IMR-90 (cell line): ENCODE measurements around the gene PLA2G4E. TPM values are rescaled to one million over a fixed set of nuclear protein-coding genes. Genes with fewer than 3 reads are reported as not detected.

Experiments
- ATAC-seq: fragments of 200-7000 bp; cut with Tn5 transposase; 2 replicates; pipeline ENCODE4 v1.9.1; 2020; ENCODE audit warnings: low read depth, mild to moderate bottlenecking, moderate library complexity
- BruUV-seq: library from RNA; stranded (reverse); fragments of 400-500 nt; replicated peaks from 2 replicates; lab custom pipeline; 2021; lab: Mats Ljungman, UMichigan
- CTCF ChIA-PET: fragments of 300-600 bp; formaldehyde crosslinking; extraction: SDS; loops from one replicate; lab custom pipeline; 2021; ENCODE audit warnings: antibody characterized with exemption; lab: Yijun Ruan, JAX
- POLR2A ChIA-PET: fragments of 300-600 bp; sonication (Branson Sonifier 250); formaldehyde crosslinking; loops from one replicate; lab custom pipeline; 2022; ENCODE audit warnings: antibody characterized with exemption; ENCODE audit not compliant: unreplicated experiment; lab: Charles Lee
- DNase-seq: peaks from one replicate; pipeline ENCODE4 v3.0.0; 2013
- H2AFZ ChIP-seq: replicated peaks from 2 replicates; pipeline ENCODE3; 2013; ENCODE audit warnings: low read length, mild to moderate bottlenecking; ENCODE audit not compliant: poor library complexity
- H2AK5ac ChIP-seq: 2 replicates; pipeline ENCODE4 v1.6.1; 2013; ENCODE audit warnings: low read depth, low read length, inconsistent platforms
- H2AK9ac ChIP-seq: replicated peaks from 2 replicates; pipeline ENCODE3; 2013; ENCODE audit warnings: mild to moderate bottlenecking, low read depth, low read length, moderate library complexity; ENCODE audit not compliant: poor library complexity
- H2BK120ac ChIP-seq: 2 replicates; pipeline ENCODE4 v1.6.1; 2013; ENCODE audit warnings: low read depth, low read length, inconsistent platforms
- H2BK15ac ChIP-seq: 3 replicates; pipeline ENCODE4 v1.6.1; 2013; ENCODE audit warnings: low read depth, low read length, inconsistent platforms
- H2BK20ac ChIP-seq: 2 replicates; pipeline ENCODE4 v1.6.1; 2013; ENCODE audit warnings: low read depth, mild to moderate bottlenecking, inconsistent platforms, low read length, moderate library complexity
- H2BK5ac ChIP-seq: 2 replicates; pipeline ENCODE4 v1.6.1; 2013; ENCODE audit warnings: mild to moderate bottlenecking, low read depth, low read length, inconsistent platforms; ENCODE audit not compliant: poor library complexity, severe bottlenecking
- H3K14ac ChIP-seq: replicated peaks from 2 replicates; pipeline ENCODE4 v1.6.1; 2013; ENCODE audit warnings: low read depth, low read length, inconsistent platforms
- H3K18ac ChIP-seq: 2 replicates; pipeline ENCODE4 v1.6.1; 2013; ENCODE audit warnings: low read depth, low read length, control low read depth
- H3K23ac ChIP-seq: 2 replicates; pipeline ENCODE4 v1.6.1; 2013; ENCODE audit warnings: low read depth, low read length, inconsistent platforms
- H3K27ac ChIP-seq: 2 replicates; pipeline ENCODE4 v1.5.1; 2013; ENCODE audit warnings: mild to moderate bottlenecking, control low read depth, low read length; ENCODE audit not compliant: insufficient read depth
- H3K27me3 ChIP-seq: 2 replicates; pipeline ENCODE4 v1.6.1; 2013; ENCODE audit warnings: low read length; ENCODE audit not compliant: control insufficient read depth, insufficient read depth
- H3K36me3 ChIP-seq: 2 replicates; pipeline ENCODE4 v1.6.1; 2013; ENCODE audit warnings: low read length, mixed read lengths; ENCODE audit not compliant: control insufficient read depth, insufficient read depth
- H3K4ac ChIP-seq: 2 replicates; pipeline ENCODE4 v1.6.1; 2013; ENCODE audit warnings: low read depth, low read length, inconsistent platforms
- H3K4me1 ChIP-seq: 2 replicates; pipeline ENCODE4 v1.6.1; 2013; ENCODE audit warnings: low read length, mixed read lengths; ENCODE audit not compliant: control insufficient read depth, insufficient read depth
- H3K4me2 ChIP-seq: 2 replicates; pipeline ENCODE4 v1.6.1; 2013; ENCODE audit warnings: low read depth, mild to moderate bottlenecking, control low read depth, low read length, moderate library complexity
- H3K4me3 ChIP-seq: 2 replicates; pipeline ENCODE4 v1.5.1; 2013; ENCODE audit warnings: low read depth, mild to moderate bottlenecking, control low read depth, low read length, moderate library complexity; ENCODE audit not compliant: insufficient read depth
- H3K56ac ChIP-seq: 2 replicates; pipeline ENCODE4 v1.6.1; 2013; ENCODE audit warnings: low read length, inconsistent platforms; ENCODE audit not compliant: insufficient read depth; ENCODE audit errors: extremely low read depth
- H3K79me1 ChIP-seq, 2 experiments: 2 replicates each; pipeline ENCODE4 v1.6.1; 2013; ENCODE audit warnings: low read length in 2 of 2, inconsistent platforms in 1 of 2, low read depth in 1 of 2
- H3K9ac ChIP-seq: 2 replicates; pipeline ENCODE4 v1.6.1; 2013; ENCODE audit warnings: low read depth, low read length, control low read depth
- H3K9me1 ChIP-seq: 2 replicates; pipeline ENCODE4 v1.6.1; 2013; ENCODE audit warnings: low read length, inconsistent platforms; ENCODE audit not compliant: insufficient read depth
- H3K9me3 ChIP-seq: 2 replicates; pipeline ENCODE4 v1.6.1; 2013; ENCODE audit warnings: low read length; ENCODE audit not compliant: control insufficient read depth, insufficient read depth
- H4K20me1 ChIP-seq: 2 replicates; pipeline ENCODE4 v1.6.1; 2013; ENCODE audit warnings: low read length, inconsistent platforms; ENCODE audit not compliant: insufficient read depth
- H4K5ac ChIP-seq: 2 replicates; pipeline ENCODE4 v1.6.1; 2013; ENCODE audit warnings: mild to moderate bottlenecking, low read depth, low read length, control low read depth
- H4K8ac ChIP-seq, 2 experiments: 2 replicates each; pipeline ENCODE4 v1.6.1; 2013; ENCODE audit warnings: low read depth in 2 of 2, low read length in 2 of 2, control low read depth in 1 of 2, inconsistent platforms in 1 of 2
- H4K91ac ChIP-seq: 2 replicates; pipeline ENCODE4 v1.6.1; 2013; ENCODE audit warnings: low read depth, low read length, inconsistent platforms; ENCODE audit not compliant: insufficient read depth
- BHLHE40 ChIP-seq: fragments of 150-350 bp; IDR thresholded peaks from 2 replicates; pipeline ENCODE4 v1.6.1; 2016; ENCODE audit warnings: mild to moderate bottlenecking, low read depth, low read length
- CEBPB ChIP-seq: IDR thresholded peaks from 2 replicates; pipeline ENCODE4 v1.6.1; 2012; ENCODE audit warnings: low read depth, low read length, improper control_type of control experiment
- CHD1 ChIP-seq: IDR thresholded peaks from 2 replicates; pipeline ENCODE4 v1.6.1; 2012; ENCODE audit warnings: low read depth, low read length, improper control_type of control experiment
- CTCF ChIP-seq: conservative IDR thresholded peaks from 2 replicates; pipeline ENCODE4 v1.5.1; 2012; ENCODE audit warnings: mild to moderate bottlenecking, low read depth, low read length, improper control_type of control experiment
- ELK1 ChIP-seq: fragments of 150-350 bp; IDR thresholded peaks from 2 replicates; pipeline ENCODE4 v1.6.1; 2016; ENCODE audit warnings: low read depth, mild to moderate bottlenecking, low read length, moderate library complexity, borderline replicate concordance
- FOS ChIP-seq: fragments of 150-350 bp; IDR thresholded peaks from 2 replicates; pipeline ENCODE4 v1.6.1; 2016; ENCODE audit warnings: low read depth, low read length
- MAFK ChIP-seq: IDR thresholded peaks from 2 replicates; pipeline ENCODE4 v1.6.1; 2012; ENCODE audit warnings: low read depth, low read length, improper control_type of control experiment
- MAZ ChIP-seq: IDR thresholded peaks from 2 replicates; pipeline ENCODE4 v1.6.1; 2012; ENCODE audit warnings: low read depth, mild to moderate bottlenecking, low read length, improper control_type of control experiment, moderate library complexity, borderline replicate concordance
- MXI1 ChIP-seq: IDR thresholded peaks from 2 replicates; pipeline ENCODE4 v1.6.1; 2012; ENCODE audit warnings: low read depth, mild to moderate bottlenecking, low read length, moderate library complexity, borderline replicate concordance
- NFE2L2 ChIP-seq: fragments of 150-350 bp; IDR thresholded peaks from 2 replicates; pipeline ENCODE4 v1.6.1; 2016; ENCODE audit warnings: low read depth, mild to moderate bottlenecking, low read length
- POLR2A ChIP-seq: IDR thresholded peaks from 2 replicates; pipeline ENCODE4 v1.6.1; 2012; ENCODE audit warnings: mild to moderate bottlenecking, low read depth, low read length
- RAD21 ChIP-seq: IDR thresholded peaks from 2 replicates; pipeline ENCODE4 v1.6.1; 2012; ENCODE audit warnings: low read length, improper control_type of control experiment
- RCOR1 ChIP-seq: IDR thresholded peaks from 2 replicates; pipeline ENCODE4 v1.6.1; 2012; ENCODE audit warnings: mild to moderate bottlenecking, low read length, improper control_type of control experiment; ENCODE audit not compliant: insufficient replicate concordance
- RFX5 ChIP-seq: IDR thresholded peaks from 2 replicates; pipeline ENCODE4 v1.8.0; 2012; ENCODE audit warnings: low read depth, mild to moderate bottlenecking, low read length, moderate library complexity
- SMC3 ChIP-seq: fragments of 150-350 bp; IDR thresholded peaks from 2 replicates; pipeline ENCODE4 v1.6.1; 2016; ENCODE audit warnings: low read depth, mild to moderate bottlenecking, antibody characterized with exemption, low read length, moderate library complexity
- USF2 ChIP-seq: fragments of 150-350 bp; IDR thresholded peaks from 2 replicates; pipeline ENCODE4 v1.6.1; 2017; ENCODE audit warnings: mild to moderate bottlenecking, antibody characterized with exemption, low read length, low read depth
- WGBS, 2 experiments: methylation state at CpG; one replicate each; pipeline versions ENCODE4 v1.1.5 to v1.1.7; 2013; ENCODE audit warnings: missing lambda C conversion rate in 2 of 2; ENCODE audit not compliant: insufficient read length in 1 of 2; ENCODE audit errors: extremely low coverage in 2 of 2; 5-methylcytosine and 5-hydroxymethylcytosine counted together
- dilution Hi-C: fragments of 300-500 bp; cut with HindIII; formaldehyde crosslinking; loops from one replicate; pipeline ENCODE4 v1.14.3; 2018; ENCODE audit warnings: low sequenced_read_pairs; ENCODE audit not compliant: unreplicated experiment
- in situ Hi-C: fragments of 300-500 bp; cut with MboI; formaldehyde crosslinking; loops from 3 replicates; pipeline ENCODE4 v1.14.3; 2019; ENCODE audit warnings: low sequenced_read_pairs, inconsistent platforms, mixed read lengths
- intact Hi-C: fragments of 100-400 bp; cut with micrococcal nuclease; formaldehyde crosslinking; loops from 2 replicates; pipeline ENCODE4 v1.10.0; 2022
- polyA plus RNA-seq, 3 experiments: library from polyadenylated mRNA; depleted of rRNA; stranded (reverse); fragments of >200 nt; gene quantifications; 2 replicates each; pipeline ENCODE4 v1.2.3, GENCODE V29; 2012; ENCODE audit warnings: low replicate concordance in 1 of 3
- total RNA-seq: library from RNA; depleted of rRNA; stranded (reverse); fragments of >200 nt; gene quantifications from 2 replicates; pipeline ENCODE4 v1.2.3, GENCODE V29; 2012

PLA2G4E gene
- total and polyA plus RNA-seq, 2 of the 4 experiments (the other 2 are of a cell fraction): not detected

GRCh38 chr15:42014406-42014805 is 6.4 kb downstream of the PLA2G4E start:
- Histone ChIP-seq H3K9me3 (no peaks in the 10 kb centered on the region), H2AK5ac (no peak overlapping the region), H3K27ac (no peak overlapping the region), H3K4me1 (no peaks in the 10 kb centered on the region), H4K91ac (no peak overlapping the region), H2AFZ (no peak overlapping the region), H3K79me1 (no peaks in the 10 kb centered on the region), H4K8ac (no peak overlapping the region), H3K18ac (no peak overlapping the region), H3K23ac (no peak overlapping the region), H4K20me1 (no peaks in the 10 kb centered on the region), H2BK5ac (no peak overlapping the region), H2AK9ac (no peak overlapping the region), H2BK120ac (no peak overlapping the region), H3K27me3 (peaks cover 78% of the 10 kb centered on the region), H3K56ac (no peak overlapping the region), H2BK15ac (no peak overlapping the region), H4K5ac (no peak overlapping the region), H2BK20ac (no peak overlapping the region), H3K14ac (no peak overlapping the region), H3K36me3 (no peaks in the 10 kb centered on the region), H3K4me3 (no peak overlapping the region), H3K9ac (no peak overlapping the region), H3K4ac (no peak overlapping the region), H3K4me2 (no peak overlapping the region), H3K9me1 (no peaks in the 10 kb centered on the region)
- ATAC-seq (no peak), DNase-seq (no peak)
- dilution Hi-C loops (no loop called here), in situ Hi-C loops (no loop called here), intact Hi-C loops (no loop called here)
- CTCF ChIA-PET: no interaction called here
- TF ChIP-seq ELK1: no peak
- no peak for TF ChIP-seq POLR2A
- no peak for TF ChIP-seq RAD21
- TF ChIP-seq MXI1: no peak
- TF ChIP-seq FOS: no peak
- TF ChIP-seq NFE2L2: no peak
- TF ChIP-seq USF2: no peak
- TF ChIP-seq RFX5: no peak
- TF ChIP-seq CHD1: no peak
- no peak for TF ChIP-seq MAZ
- no peak for TF ChIP-seq MAFK
- TF ChIP-seq RCOR1: no peak
- TF ChIP-seq SMC3: no peak
- TF ChIP-seq BHLHE40: no peak
- TF ChIP-seq CEBPB: no peak
- no peak for TF ChIP-seq CTCF
- BruUV-seq: no TSS peak
- WGBS, 2 experiments: 80% methylated on average over 1 of the region's 4 CpGs; no CpG with 5 or more reads in 1 of the 2 experiments
- POLR2A ChIA-PET: no interaction called here
